NCI-H1930 (cell line): ENCODE results near the gene AGTRAP.

Source experiments
- DNase-seq, 2 experiments: peaks; one replicate each; lab custom pipeline; 2025; lab: John Stamatoyannopoulos, UW

The AGTRAP gene

GRCh38 chr1:11736746-11737639 lies 1.1 kb downstream of the AGTRAP start:
- DNase-seq: no peak

DNA sequence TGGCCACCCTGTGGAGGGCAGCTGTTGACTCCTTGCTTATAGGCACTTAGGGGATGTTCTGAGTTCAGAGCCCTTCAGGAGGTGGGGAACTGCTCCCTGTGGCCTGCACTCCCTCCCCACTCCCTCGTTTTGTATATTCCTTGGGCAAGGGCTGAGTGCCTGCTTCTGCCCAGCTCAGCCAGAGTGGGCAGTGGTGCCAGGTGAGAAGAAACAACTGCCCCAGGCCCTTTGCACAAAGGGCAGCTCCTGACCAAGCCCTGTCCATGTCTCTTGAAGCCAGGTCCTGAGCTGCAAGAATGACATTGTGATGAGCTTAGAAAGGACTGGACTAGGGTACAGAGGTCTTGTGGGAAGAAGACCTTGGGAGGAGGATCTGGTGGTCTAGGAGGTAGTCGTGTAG lies 2.2 kb downstream of the AGTRAP start:
- no peak for DNase-seq

GRCh38 chr1:11738783-11739182 lies 2.8 kb downstream of the AGTRAP start:
- no peak for DNase-seq

GRCh38 chr1:11740258-11741192 lies 4.6 kb downstream of the AGTRAP start:
- no peak for DNase-seq

DNA sequence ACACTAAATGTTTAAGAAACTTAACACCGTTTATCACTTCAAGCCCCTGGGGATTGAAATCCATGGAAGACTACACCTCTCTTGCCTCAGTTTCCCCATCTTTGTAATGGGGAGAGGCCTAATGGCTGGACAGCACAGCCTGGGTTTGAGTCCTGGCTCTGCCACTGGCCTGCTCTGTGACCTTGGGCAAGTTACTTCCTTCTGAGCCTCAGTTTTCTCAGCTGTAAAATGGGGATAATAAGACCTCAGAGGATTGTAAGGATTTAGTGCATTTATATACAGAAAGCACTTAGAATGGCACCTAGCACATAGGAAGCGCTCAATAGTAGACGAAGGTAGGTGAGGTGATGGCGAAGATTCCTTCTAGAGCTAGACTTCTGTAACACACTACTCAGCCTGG lies 5.5 kb downstream of the AGTRAP start:
- DNase-seq: no peak

GRCh38 chr1:11741919-11742558 lies 6.1 kb downstream of the AGTRAP start:
- no peak for DNase-seq

DNA sequence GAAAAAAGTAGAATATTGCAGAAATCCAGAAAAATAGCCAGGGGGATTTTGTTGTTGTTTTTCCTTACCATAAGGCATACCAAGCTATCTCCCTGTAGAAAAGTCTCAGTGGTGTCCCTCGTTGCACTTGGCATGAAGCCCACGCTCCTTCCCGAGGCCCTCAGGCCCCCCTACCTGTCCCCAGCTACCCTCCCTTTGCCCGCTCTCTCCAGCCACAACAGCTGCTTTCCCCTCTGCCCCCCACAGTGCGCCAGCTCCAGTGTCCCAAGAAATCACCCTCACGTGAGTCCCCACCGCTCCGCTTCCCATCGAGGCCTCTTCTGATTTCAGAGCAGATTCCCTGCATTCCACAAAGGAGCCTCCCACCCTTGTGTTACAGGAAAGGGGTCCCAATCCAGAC lies 8.4 kb downstream of the AGTRAP start:
- no peak for DNase-seq

- DNase-seq: no peak
These were observed 10.2 kb downstream of the AGTRAP start for GRCh38 chr1:11746092-11746491.

DNA sequence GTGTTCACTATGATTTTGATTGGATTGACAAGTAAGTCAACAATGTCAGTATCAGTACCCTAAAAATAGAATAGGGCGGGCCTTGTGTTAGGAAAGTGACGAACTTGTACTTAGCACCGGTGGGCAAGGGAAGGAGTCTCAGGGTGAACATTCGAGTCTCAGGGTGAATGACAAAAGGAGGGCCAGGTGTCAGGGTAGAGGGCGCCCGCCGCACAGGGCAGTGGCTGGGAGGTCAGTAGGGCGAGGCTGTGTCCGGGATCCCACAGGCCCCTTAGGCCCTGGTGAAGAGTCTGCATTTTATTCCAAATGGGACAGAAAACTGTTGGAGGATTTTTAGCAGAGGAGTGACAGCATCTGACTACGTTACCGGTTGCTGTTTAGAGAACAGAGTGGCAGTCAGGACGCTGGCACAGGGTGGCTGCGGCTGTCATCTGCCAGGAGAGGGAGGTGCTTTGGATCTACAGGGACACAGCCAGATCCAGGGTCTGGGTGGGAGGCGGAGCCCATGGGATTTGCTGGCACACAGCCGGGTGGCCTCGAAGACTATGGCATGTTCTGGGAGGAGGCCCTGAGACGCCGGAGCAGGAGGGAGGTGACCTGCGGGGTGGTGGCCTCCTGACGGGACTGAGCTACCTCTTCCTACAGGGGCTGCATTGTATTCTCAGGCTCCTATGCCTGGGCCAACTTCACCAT lies 11.0 kb downstream of the AGTRAP start:
- no peak for DNase-seq

DNA sequence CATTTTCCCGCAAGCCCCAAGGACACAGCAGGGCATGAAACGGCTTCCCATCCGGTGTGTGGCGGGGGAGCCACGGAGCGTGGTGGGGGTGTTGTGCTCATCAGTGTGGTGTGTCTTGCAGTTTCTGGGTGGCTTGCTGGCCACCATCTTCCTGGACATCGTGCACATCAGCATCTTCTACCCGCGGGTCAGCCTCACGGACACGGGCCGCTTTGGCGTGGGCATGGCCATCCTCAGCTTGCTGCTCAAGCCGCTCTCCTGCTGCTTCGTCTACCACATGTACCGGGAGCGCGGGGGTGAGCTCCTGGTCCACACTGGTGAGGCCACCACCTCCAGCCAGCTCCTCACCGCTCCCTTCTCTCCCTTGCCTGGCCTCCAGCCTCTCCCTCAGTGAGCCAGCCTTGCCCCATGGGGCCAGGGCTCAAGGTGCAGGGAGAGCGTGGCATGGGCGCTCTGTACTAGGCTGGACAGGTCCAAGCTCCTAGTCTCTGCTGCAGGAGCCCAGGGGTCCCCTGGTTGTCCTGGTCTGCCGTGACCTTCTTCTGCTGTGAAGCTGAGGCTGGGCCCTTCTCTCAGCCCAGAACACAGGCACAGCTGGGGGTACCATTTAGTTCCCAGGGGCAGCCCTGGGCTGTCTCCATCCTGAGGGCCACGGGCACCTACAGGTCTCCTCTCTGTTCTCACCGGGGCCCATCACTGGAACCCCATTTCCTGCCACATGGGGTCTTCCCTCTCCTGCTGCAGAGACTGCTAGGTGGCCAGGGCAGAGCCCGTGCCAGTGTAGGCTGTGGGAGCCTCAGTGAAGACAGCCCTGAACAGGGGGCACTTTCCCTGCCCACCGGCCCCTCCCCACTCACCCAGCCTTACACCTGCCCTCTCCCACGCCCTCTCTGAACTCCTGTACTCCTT lies 12.6 kb downstream of the AGTRAP start:
- DNase-seq: no peak

- DNase-seq: no peak
These were observed 13.3 kb downstream of the AGTRAP start for GRCh38 chr1:11749203-11749689.

- no peak for DNase-seq
These were observed 14.1 kb downstream of the AGTRAP start for GRCh38 chr1:11749996-11750395.

DNA sequence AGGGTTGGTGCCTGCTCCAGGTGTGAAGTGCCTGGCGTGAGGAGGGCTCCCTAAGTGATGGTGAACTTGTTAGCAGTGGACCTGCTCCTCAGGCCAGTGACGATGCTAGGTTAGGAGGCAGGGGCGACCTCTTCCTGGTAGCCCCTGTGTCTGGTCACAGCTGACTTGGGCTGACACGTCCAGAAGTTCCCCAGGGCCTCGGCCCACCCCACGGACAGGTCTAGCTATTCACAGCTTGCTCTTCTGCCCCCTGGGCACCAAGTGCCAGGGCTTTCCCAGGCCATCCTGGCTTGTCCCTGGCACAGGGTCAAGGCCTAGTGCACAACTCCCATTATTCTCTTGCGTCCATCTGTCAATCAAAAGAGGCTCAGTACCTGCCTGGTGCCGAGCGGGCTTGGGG lies 15.2 kb downstream of the AGTRAP start:
- no peak for DNase-seq

DNA sequence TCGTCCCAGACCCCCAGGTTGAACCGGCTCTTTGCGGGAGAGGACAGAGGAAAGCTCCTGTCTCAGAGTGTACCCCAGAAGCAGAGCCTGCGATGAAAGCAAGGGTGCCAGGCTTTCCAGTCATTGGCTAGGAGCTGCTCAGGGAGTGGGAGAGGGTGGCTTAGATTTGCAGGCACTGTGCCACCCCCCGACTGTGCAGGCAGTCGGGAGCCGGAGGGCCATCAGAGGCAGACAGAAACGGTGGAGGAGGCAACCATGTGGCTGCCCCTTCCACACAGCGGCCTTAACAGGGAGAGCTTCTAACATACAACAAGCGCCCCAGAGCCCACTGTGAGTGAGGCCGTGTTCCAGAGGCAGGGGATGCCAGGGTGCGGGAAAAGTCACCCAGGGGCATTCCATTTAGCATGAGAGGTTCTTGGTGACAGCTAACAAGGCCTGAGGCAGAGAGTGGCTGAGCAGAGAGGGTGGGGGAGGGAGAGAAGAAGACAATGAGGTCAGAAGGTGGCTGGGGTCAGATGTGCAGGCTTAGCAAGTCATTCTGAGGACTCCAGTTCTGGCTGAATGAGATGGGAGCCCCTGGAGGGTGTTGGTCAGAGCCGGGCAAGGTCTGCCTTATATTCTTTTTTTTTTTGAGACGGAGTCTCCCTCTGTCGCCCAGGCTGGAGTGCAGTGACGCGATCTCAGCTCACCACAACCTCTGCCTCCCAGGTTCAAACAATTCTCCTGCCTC lies 16.6 kb downstream of the AGTRAP start:
- DNase-seq: no peak

DNA sequence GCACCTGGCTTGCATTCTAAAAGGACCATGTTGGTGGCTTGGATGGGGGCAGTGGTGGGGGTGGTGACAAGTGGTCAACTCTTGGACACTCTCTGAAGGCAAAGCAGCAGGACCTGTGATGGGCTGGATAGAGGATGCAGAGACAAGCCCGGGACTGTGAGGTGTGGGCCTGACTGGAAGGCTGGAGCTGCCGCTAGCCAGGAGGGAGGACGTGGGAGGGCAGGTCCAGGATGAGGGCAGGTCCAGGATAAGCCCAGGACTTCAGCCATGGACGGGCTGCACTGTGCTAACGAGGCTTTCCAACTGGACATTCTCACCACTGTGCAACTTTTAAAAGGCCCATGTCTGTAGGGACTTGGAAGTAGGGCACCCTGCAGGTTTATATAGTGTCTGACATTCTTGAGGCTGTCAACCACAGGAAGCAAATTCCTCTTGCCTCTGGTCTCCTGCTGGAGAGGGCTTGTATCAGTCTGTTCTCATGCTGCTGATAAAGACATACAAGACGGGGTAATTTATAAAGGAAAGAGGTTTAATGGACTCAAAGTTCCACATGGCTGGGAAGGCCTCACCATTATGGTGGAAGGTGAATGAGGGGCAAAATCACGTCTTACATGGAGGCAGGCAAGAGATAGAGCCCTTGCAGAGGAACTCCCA lies 17.7 kb downstream of the AGTRAP start:
- DNase-seq: no peak

GRCh38 chr1:11757047-11757446 lies 21.1 kb downstream of the AGTRAP start:
- no peak for DNase-seq

- DNase-seq: no peak
These were observed 23.9 kb downstream of the AGTRAP start for GRCh38 chr1:11759791-11760190.

GRCh38 chr1:11761285-11761684 lies 25.3 kb downstream of the AGTRAP start:
- DNase-seq: no peak

- peak in 1 of 2 experiments; percentile 11 for DNase-seq
These were observed 26.1 kb downstream of the AGTRAP start, which contains the start of gene C1orf167 for GRCh38 chr1:11761988-11762406. Gene C1orf167 (plus strand): TSS chr1:11762193. CDS start chr1:11764401, 2,208 bp downstream.
